Neuron (in vitro differentiated cells): ENCODE measurements around the gene TBC1D10B.
A peak's percentile ranks its signal among the peaks of the same experiment; 100 is the strongest.

ENCODE experiments used
- H2AFZ ChIP-seq: one replicate; pipeline ENCODE4 v1.6.1; 2013; ENCODE audit warnings: low read depth, mild to moderate bottlenecking, inconsistent platforms, low read length, moderate library complexity
- H3K27me3 ChIP-seq: one replicate; pipeline ENCODE4 v1.6.1; 2013; ENCODE audit warnings: low read length; ENCODE audit not compliant: insufficient read depth
- H3K36me3 ChIP-seq: one replicate; pipeline ENCODE4 v1.6.1; 2013; ENCODE audit warnings: low read length; ENCODE audit not compliant: insufficient read depth
- H3K4me1 ChIP-seq: one replicate; pipeline ENCODE4 v1.6.1; 2013; ENCODE audit warnings: low read length; ENCODE audit not compliant: insufficient read depth
- H3K4me3 ChIP-seq: 2 replicates; pipeline ENCODE4 v1.5.1; 2013; ENCODE audit warnings: mild to moderate bottlenecking, low read length, moderate library complexity
- H3K9me3 ChIP-seq: one replicate; pipeline ENCODE4 v1.6.1; 2013; ENCODE audit warnings: low read length

The TBC1D10B gene

GRCh38 chr16:30372725-30373124 is 2.4 kb upstream of the TBC1D10B start:
- H3K4me1 ChIP-seq: peaks cover 29% of the 10 kb centered on the region
- no peaks in the 10 kb centered on the region for H3K9me3 ChIP-seq
- no peak overlapping the region for H3K4me3 ChIP-seq
- no peak overlapping the region for H2AFZ ChIP-seq
- no peaks in the 10 kb centered on the region for H3K27me3 ChIP-seq
- H3K36me3 ChIP-seq: no peaks in the 10 kb centered on the region

GRCh38 chr16:30372038-30372712 is 1.9 kb upstream of the TBC1D10B start:
- Histone ChIP-seq H3K4me1 (peaks cover 32% of the 10 kb centered on the region), H3K27me3 (no peaks in the 10 kb centered on the region), H3K9me3 (no peaks in the 10 kb centered on the region), H3K4me3 (no peak overlapping the region), H2AFZ (no peak overlapping the region), H3K36me3 (peaks cover 3% of the 10 kb centered on the region)

DNA sequence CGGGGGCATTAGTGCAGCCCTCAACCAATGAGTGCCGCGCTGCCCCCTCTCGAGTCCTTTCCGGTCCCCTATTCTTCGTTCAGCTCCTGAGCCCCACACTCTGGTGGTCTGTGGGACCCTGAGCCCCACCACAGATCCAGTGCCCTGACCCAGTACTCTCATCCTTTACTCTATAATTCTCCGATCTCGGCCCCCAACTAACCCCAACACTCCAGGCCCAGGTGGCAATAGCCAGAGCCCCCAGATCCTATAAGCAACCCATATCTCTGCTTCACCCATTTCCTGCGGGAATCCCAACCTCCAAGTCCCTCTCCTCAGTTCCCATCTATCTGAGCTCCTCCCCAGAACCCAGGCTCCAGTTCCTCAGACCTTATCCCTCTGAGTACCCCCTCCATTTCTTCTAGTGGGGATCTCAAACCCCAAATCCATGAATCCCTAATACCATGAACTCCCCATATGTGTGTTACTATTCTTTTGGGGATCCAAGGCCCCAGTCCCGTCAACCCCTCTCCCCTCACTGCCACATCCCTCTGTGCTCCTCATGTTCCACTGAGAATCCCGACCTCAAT is 1.0 kb upstream of the TBC1D10B start:
- H3K9me3 ChIP-seq: no peaks in the 10 kb centered on the region
- H3K27me3 ChIP-seq: no peaks in the 10 kb centered on the region
- H3K4me1 ChIP-seq: peaks cover 30% of the 10 kb centered on the region
- peaks cover 3% of the 10 kb centered on the region for H3K36me3 ChIP-seq
- H3K4me3 ChIP-seq: peak overlapping the region; percentile 42
- H2AFZ ChIP-seq: no peak overlapping the region

DNA sequence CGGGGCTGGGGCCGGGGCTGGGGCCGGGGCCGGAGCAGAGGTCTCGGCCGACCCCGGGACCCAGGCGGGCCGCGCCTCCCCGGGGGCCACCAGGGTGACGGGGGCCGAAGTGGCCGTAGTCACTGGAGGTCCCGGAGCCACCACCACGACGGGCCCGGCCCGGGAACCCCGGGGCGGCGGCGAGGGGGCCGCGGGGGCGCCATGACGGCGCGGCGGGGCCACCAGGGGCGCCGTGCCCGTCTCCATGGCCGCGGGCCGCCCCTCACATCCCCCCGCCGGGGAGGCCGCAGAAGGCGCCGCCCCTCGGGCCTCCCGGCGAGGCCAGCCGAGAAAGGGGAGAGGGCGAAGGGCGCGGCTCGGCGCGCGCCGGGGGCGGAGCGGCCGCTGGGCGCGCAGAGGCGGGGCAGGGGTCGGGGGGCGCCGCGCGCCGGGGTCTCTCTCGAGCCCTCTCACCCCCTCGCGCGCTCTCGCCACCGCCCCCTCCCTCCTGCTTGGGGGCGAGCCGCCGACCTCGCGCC is 297 bp downstream of the TBC1D10B start:
- Histone ChIP-seq H2AFZ (peak overlapping the region; percentile 18), H3K4me3 (peak overlapping the region; percentile 56), H3K27me3 (no peaks in the 10 kb centered on the region), H3K4me1 (peaks cover 30% of the 10 kb centered on the region), H3K9me3 (no peaks in the 10 kb centered on the region), H3K36me3 (peaks cover 9% of the 10 kb centered on the region)

- Histone ChIP-seq H3K9me3 (no peaks in the 10 kb centered on the region), H2AFZ (peak overlapping the region; percentile 18), H3K4me3 (peak overlapping the region; percentile 56), H3K4me1 (peaks cover 30% of the 10 kb centered on the region), H3K27me3 (no peaks in the 10 kb centered on the region), H3K36me3 (peaks cover 9% of the 10 kb centered on the region)
Observed at GRCh38 chr16:30369091-30369937, 980 bp downstream of the TBC1D10B start.

GRCh38 chr16:30368792-30369090 is 1.6 kb downstream of the TBC1D10B start:
- Histone ChIP-seq H3K36me3 (peaks cover 9% of the 10 kb centered on the region), H2AFZ (no peak overlapping the region), H3K4me1 (peaks cover 30% of the 10 kb centered on the region), H3K27me3 (no peaks in the 10 kb centered on the region), H3K4me3 (peak overlapping the region; percentile 56), H3K9me3 (no peaks in the 10 kb centered on the region)

- peaks cover 9% of the 10 kb centered on the region for H3K36me3 ChIP-seq
- H2AFZ ChIP-seq: no peak overlapping the region
Observed at GRCh38 chr16:30368122-30368791, 2.0 kb downstream of the TBC1D10B start.

GRCh38 chr16:30367349-30368009 is 2.8 kb downstream of the TBC1D10B start:
- H3K36me3 ChIP-seq: peaks cover 10% of the 10 kb centered on the region
- H3K4me1 ChIP-seq: peaks cover 30% of the 10 kb centered on the region
- no peaks in the 10 kb centered on the region for H3K27me3 ChIP-seq
- no peaks in the 10 kb centered on the region for H3K9me3 ChIP-seq
- peak overlapping the region; percentile 56 for H3K4me3 ChIP-seq
- H2AFZ ChIP-seq: no peak overlapping the region

More at GRCh38 chr16:30368122-30368791, 2.0 kb downstream of the TBC1D10B start:
- Histone ChIP-seq H3K4me3 (peak overlapping the region; percentile 56), H3K4me1 (peaks cover 30% of the 10 kb centered on the region), H3K27me3 (no peaks in the 10 kb centered on the region), H3K9me3 (no peaks in the 10 kb centered on the region)

GRCh38 chr16:30366511-30366910 is 3.8 kb downstream of the TBC1D10B start:
- H3K9me3 ChIP-seq: no peaks in the 10 kb centered on the region
- no peak overlapping the region for H3K4me3 ChIP-seq
- no peak overlapping the region for H2AFZ ChIP-seq
- H3K4me1 ChIP-seq: peaks cover 26% of the 10 kb centered on the region
- H3K36me3 ChIP-seq: peaks cover 14% of the 10 kb centered on the region
- H3K27me3 ChIP-seq: no peaks in the 10 kb centered on the region

DNA sequence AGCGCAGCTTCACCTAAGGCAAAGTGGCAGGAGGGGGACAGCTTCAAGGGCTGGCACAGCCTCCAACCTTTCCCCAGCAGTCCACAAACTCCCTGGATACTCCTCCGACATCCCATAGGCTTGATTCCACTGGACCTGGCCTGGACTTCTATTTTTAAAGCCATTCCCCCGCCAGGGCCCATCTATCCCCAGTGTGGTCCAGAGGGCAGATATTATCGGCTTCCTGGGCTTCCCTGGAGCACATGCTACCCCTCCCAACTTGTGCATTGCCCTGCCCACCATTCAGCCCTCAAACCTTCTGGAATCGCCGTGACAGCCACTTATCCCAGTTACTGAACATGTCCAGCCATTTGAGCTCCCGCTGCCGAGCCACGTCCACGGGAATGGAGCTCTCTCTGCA is 5.1 kb downstream of the TBC1D10B start:
- H3K9me3 ChIP-seq: no peaks in the 10 kb centered on the region
- H3K27me3 ChIP-seq: no peaks in the 10 kb centered on the region
- peaks cover 23% of the 10 kb centered on the region for H3K4me1 ChIP-seq

GRCh38 chr16:30361180-30361579 is 9.1 kb downstream of the TBC1D10B start:
- Histone ChIP-seq H3K36me3 (peaks cover 36% of the 10 kb centered on the region), H3K27me3 (no peaks in the 10 kb centered on the region), H3K9me3 (no peaks in the 10 kb centered on the region), H3K4me1 (peaks cover 5% of the 10 kb centered on the region), H2AFZ (no peak overlapping the region), H3K4me3 (no peak overlapping the region)

More for the DNA sequence above, 5.1 kb downstream of the TBC1D10B start:
- Histone ChIP-seq H2AFZ (no peak overlapping the region), H3K36me3 (peaks cover 14% of the 10 kb centered on the region), H3K4me3 (no peak overlapping the region)

DNA sequence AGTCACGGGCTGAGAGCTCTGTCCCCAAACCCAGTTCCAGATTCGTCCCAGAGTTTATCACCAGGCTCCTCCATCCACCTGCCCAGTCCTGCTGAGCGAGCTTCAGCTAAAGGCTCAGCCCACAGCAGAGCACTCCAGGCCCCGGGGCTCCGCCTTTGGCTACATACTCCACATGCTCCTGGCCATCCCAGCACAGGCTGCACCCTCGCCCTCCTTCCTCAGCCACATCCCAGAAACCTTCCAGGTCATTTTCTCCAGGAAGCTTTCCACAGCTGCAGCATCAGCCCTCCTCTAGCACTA is 10.5 kb downstream of the TBC1D10B start:
- Histone ChIP-seq H3K27me3 (no peaks in the 10 kb centered on the region), H3K36me3 (peaks cover 30% of the 10 kb centered on the region), H3K4me3 (no peak overlapping the region), H3K9me3 (no peaks in the 10 kb centered on the region), H2AFZ (no peak overlapping the region), H3K4me1 (peaks cover 10% of the 10 kb centered on the region)
